Activated B cell treated with CpG ODN at 0.5 μM for 24 hours (primary cell): ENCODE results near the gene DMRTC2. TPM values are rescaled to one million over a fixed set of nuclear protein-coding genes. Genes with fewer than 3 reads are reported as not detected.

Experiments used
- ATAC-seq: fragments of 200-7000 bp; cut with Tn5 transposase; one replicate; pipeline ENCODE4 v1.10.0; 2021; ENCODE audit warnings: low read depth, mild to moderate bottlenecking, moderate library complexity
- CTCF ChIA-PET: fragments of 350-600 bp; sonication (Branson Sonifier 250); formaldehyde crosslinking; loops from one replicate; lab custom pipeline; 2021; ENCODE audit warnings: antibody characterized with exemption; lab: Charles Lee
- POLR2A ChIA-PET: fragments of 350-600 bp; sonication (Branson Sonifier 250); formaldehyde crosslinking; loops from one replicate; lab custom pipeline; 2021; ENCODE audit warnings: antibody characterized with exemption; lab: Charles Lee
- DNase-seq: peaks from one replicate; pipeline ENCODE4 v3.0.0; 2022
- H3K27ac Mint-ChIP-seq: one replicate; pipeline ENCODE4 v1.8.0; 2020; ENCODE audit warnings: mixed read lengths
- H3K27me3 Mint-ChIP-seq: one replicate; pipeline ENCODE4 v1.8.0; 2021; ENCODE audit warnings: mixed read lengths
- H3K36me3 Mint-ChIP-seq: one replicate; pipeline ENCODE4 v1.8.0; 2021; ENCODE audit warnings: low read depth, mixed read lengths
- H3K4me1 Mint-ChIP-seq: one replicate; pipeline ENCODE4 v1.8.0; 2021; ENCODE audit warnings: mixed read lengths
- H3K4me3 Mint-ChIP-seq: one replicate; pipeline ENCODE4 v1.8.0; 2020; ENCODE audit warnings: mild to moderate bottlenecking, mixed read lengths
- H3K9me3 Mint-ChIP-seq: one replicate; pipeline ENCODE4 v1.8.0; 2020; ENCODE audit warnings: mixed read lengths
- CTCF ChIP-seq: fragments of 200-600 bp; IDR thresholded peaks from one replicate; pipeline ENCODE4 v1.8.0; 2022; ENCODE audit warnings: antibody characterized with exemption, mild to moderate bottlenecking
- intact Hi-C: fragments of 100-400 bp; cut with micrococcal nuclease; formaldehyde crosslinking; loops from one replicate; pipeline ENCODE4 v1.15.1; 2024
- total RNA-seq: library from RNA; stranded (reverse); gene quantifications from 2 replicates; pipeline ENCODE4 v1.2.3, GENCODE V29; 2022

Gene DMRTC2
- total RNA-seq, 1 donor from 2014 or later: not detected

GRCh38 chr19:41868120-41868988 lies 23.5 kb downstream of the DMRTC2 start:
- no peak for DNase-seq
- ATAC-seq: no peak
- no peaks in the 10 kb centered on the region for H3K27me3 Mint-ChIP-seq
- intact Hi-C loops: no loop called here
- H3K36me3 Mint-ChIP-seq: peaks cover 74% of the 10 kb centered on the region
- TF ChIP-seq CTCF: no peak
- H3K4me1 Mint-ChIP-seq: peaks cover 83% of the 10 kb centered on the region
- ChIA-PET CTCF (interaction anchor here (1.0 to 1.7 kb wide), 3 partner anchors 9 to 23 kb away, joined by 3 to 8 read pairs (median 6); partner anchors contain the start of gene RPS19), POLR2A (interaction anchor here (0.6 to 11.4 kb wide), 4 partner anchors 8 to 77 kb away, joined by 3 to 258 read pairs (median 5); partner anchors contain the start of gene RPS19)
- peak overlapping the region; percentile 63 for H3K27ac Mint-ChIP-seq
- no peaks in the 10 kb centered on the region for H3K9me3 Mint-ChIP-seq
- H3K4me3 Mint-ChIP-seq: no peak overlapping the region

GRCh38 chr19:41868989-41869300 lies 24.1 kb downstream of the DMRTC2 start:
- H3K27me3 Mint-ChIP-seq: no peaks in the 10 kb centered on the region
- peaks cover 70% of the 10 kb centered on the region for H3K36me3 Mint-ChIP-seq
- H3K27ac Mint-ChIP-seq: peak overlapping the region; percentile 41
- DNase-seq (no peak), ATAC-seq (no peak)
- H3K4me3 Mint-ChIP-seq: no peak overlapping the region
- ChIA-PET CTCF (interaction anchor here (1.0 to 1.7 kb wide), 3 partner anchors 9 to 22 kb away, joined by 3 to 8 read pairs (median 6); partner anchors contain the start of gene RPS19), POLR2A (interaction anchor here (0.6 to 11.4 kb wide), 3 partner anchors 9 to 264 kb away, joined by 3 to 258 read pairs (median 6); partner anchors contain the start of gene RPS19)
- H3K4me1 Mint-ChIP-seq: peaks cover 86% of the 10 kb centered on the region
- H3K9me3 Mint-ChIP-seq: no peaks in the 10 kb centered on the region
- no peak for TF ChIP-seq CTCF
- intact Hi-C loops: no loop called here

GRCh38 chr19:41869374-41869955 lies 24.6 kb downstream of the DMRTC2 start:
- ATAC-seq (no peak), DNase-seq (no peak)
- peaks cover 86% of the 10 kb centered on the region for H3K4me1 Mint-ChIP-seq
- TF ChIP-seq CTCF: no peak
- peak overlapping the region; percentile 80 for H3K27ac Mint-ChIP-seq
- no peaks in the 10 kb centered on the region for H3K27me3 Mint-ChIP-seq
- intact Hi-C loops: no loop called here
- no peak overlapping the region for H3K4me3 Mint-ChIP-seq
- POLR2A ChIA-PET: interaction anchor here (0.6 to 11.4 kb wide), 5 partner anchors 9 to 263 kb away, joined by 3 to 279 read pairs (median 6); partner anchors contain the start of genes ARHGEF1 and RPS19
- H3K9me3 Mint-ChIP-seq: no peaks in the 10 kb centered on the region
- H3K36me3 Mint-ChIP-seq: peaks cover 65% of the 10 kb centered on the region
- CTCF ChIA-PET: interaction anchor here (1.0 to 1.7 kb wide), 3 partner anchors 10 to 22 kb away, joined by 3 to 8 read pairs (median 6); partner anchors contain the start of gene RPS19

- Mint-ChIP-seq H3K9me3 (no peaks in the 10 kb centered on the region), H3K27me3 (no peaks in the 10 kb centered on the region), H3K27ac (peak overlapping the region; percentile 80), H3K36me3 (peaks cover 57% of the 10 kb centered on the region), H3K4me3 (peak overlapping the region; percentile 32), H3K4me1 (peaks cover 89% of the 10 kb centered on the region)
- intact Hi-C loops: no loop called here
- ChIA-PET POLR2A (interaction anchor here (0.7 to 11.4 kb wide), 7 partner anchors 10 to 89 kb away, joined by 3 to 279 read pairs (median 4); partner anchors contain the start of genes ARHGEF1, RABAC1 and RPS19), CTCF (interaction anchor here (0.7 to 4.8 kb wide), 4 partner anchors 8 to 82 kb away, joined by 3 to 66 read pairs (median 6); no protein-coding TSS in a partner anchor)
- DNase-seq (no peak), ATAC-seq (no peak)
- no peak for TF ChIP-seq CTCF
Observed at GRCh38 chr19:41870401-41870873, 25.6 kb downstream of the DMRTC2 start.
